HepG2 (cell line): Measurements from ENCODE around the gene NOTO. TPM values are rescaled to one million over a fixed set of nuclear protein-coding genes. Genes with fewer than 3 reads are reported as not detected.
A peak's percentile ranks its signal among the peaks of the same experiment; 100 is the strongest.

Source experiments
- CAMTA2 ChIP-seq: sonication (generic); formaldehyde crosslinking; IDR thresholded peaks from 2 replicates; pipeline ENCODE4 v1.4.0; 2020; ENCODE audit warnings: mild to moderate bottlenecking, missing genetic modification reagents, borderline replicate concordance
- FOXP1 ChIP-seq, 2 experiments: fragments of 450-650 bp in 1 of 2; IDR thresholded peaks; 2 replicates each; pipeline ENCODE4 v1.6.1; 2017 to 2018; ENCODE audit warnings: antibody characterized with exemption in 1 of 2
- GTF3A ChIP-seq: sonication (generic); formaldehyde crosslinking; conservative IDR thresholded peaks from 2 replicates; pipeline ENCODE4 v1.4.0; 2020; ENCODE audit warnings: mild to moderate bottlenecking, missing genetic modification reagents
- HIC2 ChIP-seq: sonication (generic); formaldehyde crosslinking; IDR thresholded peaks from 2 replicates; pipeline ENCODE4 v1.9.0; 2022; ENCODE audit warnings: low read depth, missing genetic modification reagents
- HMG20B ChIP-seq: conservative IDR thresholded peaks from 2 replicates; pipeline ENCODE4 v1.6.1; 2016; ENCODE audit warnings: missing genetic modification reagents, missing compliant biosample characterization
- IRX3 ChIP-seq: sonication (generic); formaldehyde crosslinking; IDR thresholded peaks from 2 replicates; pipeline ENCODE4 v1.8.1; 2023; ENCODE audit warnings: mild to moderate bottlenecking, low read depth, missing genetic modification reagents, borderline replicate concordance
- JUNB ChIP-seq: sonication (generic); formaldehyde crosslinking; IDR thresholded peaks from 2 replicates; pipeline ENCODE4 v1.8.0; 2022; ENCODE audit warnings: missing genetic modification reagents, mild to moderate bottlenecking, borderline replicate concordance
- KLF11 ChIP-seq: IDR thresholded peaks from 2 replicates; pipeline ENCODE4 v1.6.1; 2016; ENCODE audit warnings: missing compliant biosample characterization
- MAFG ChIP-seq: sonication (generic); formaldehyde crosslinking; IDR thresholded peaks from 2 replicates; pipeline ENCODE4 v1.5.1; 2020; ENCODE audit warnings: mild to moderate bottlenecking, missing genetic modification reagents
- ONECUT2 ChIP-seq: sonication (generic); formaldehyde crosslinking; IDR thresholded peaks from 2 replicates; pipeline ENCODE4 v1.4.0; 2020; ENCODE audit warnings: missing genetic modification reagents
- PREB ChIP-seq: sonication (generic); formaldehyde crosslinking; IDR thresholded peaks from 2 replicates; pipeline ENCODE4 v1.4.0; 2020; ENCODE audit warnings: missing genetic modification reagents
- SMARCC2 ChIP-seq: fragments of 450-650 bp; IDR thresholded peaks from 2 replicates; pipeline ENCODE4 v1.6.1; 2017; ENCODE audit warnings: antibody characterized with exemption, mild to moderate bottlenecking
- SP2 ChIP-seq: sonication (generic); formaldehyde crosslinking; IDR thresholded peaks from 2 replicates; pipeline ENCODE4 v1.5.1; 2020; ENCODE audit warnings: mild to moderate bottlenecking, missing genetic modification reagents
- U2AF1 ChIP-seq: fragments of 200-400 bp; formaldehyde crosslinking; optimal IDR thresholded peaks from 2 replicates; pipeline ENCODE3; 2017; ENCODE audit warnings: mild to moderate bottlenecking, low read depth, low read length
- ZBTB14 ChIP-seq: sonication (generic); formaldehyde crosslinking; IDR thresholded peaks from 2 replicates; pipeline ENCODE4 v1.4.0; 2020; ENCODE audit warnings: missing genetic modification reagents
- ZBTB43 ChIP-seq: sonication (generic); formaldehyde crosslinking; conservative IDR thresholded peaks from 2 replicates; pipeline ENCODE4 v1.4.0; 2020; ENCODE audit warnings: missing genetic modification reagents
- ZBTB44 ChIP-seq: sonication (generic); formaldehyde crosslinking; IDR thresholded peaks from 2 replicates; pipeline ENCODE4 v1.4.0; 2020; ENCODE audit warnings: missing genetic modification reagents
- ZIK1 ChIP-seq: sonication (generic); formaldehyde crosslinking; IDR thresholded peaks from 2 replicates; pipeline ENCODE4 v1.5.0; 2020; ENCODE audit warnings: mild to moderate bottlenecking, low read depth, missing genetic modification reagents, borderline replicate concordance
- ZNF34 ChIP-seq: sonication (generic); formaldehyde crosslinking; IDR thresholded peaks from 2 replicates; pipeline ENCODE4 v1.4.0; 2020; ENCODE audit warnings: mild to moderate bottlenecking, missing genetic modification reagents, borderline replicate concordance
- ZNF598 ChIP-seq: sonication (generic); formaldehyde crosslinking; IDR thresholded peaks from 2 replicates; pipeline ENCODE4 v1.5.1; 2020; ENCODE audit warnings: mild to moderate bottlenecking, missing genetic modification reagents, borderline replicate concordance
- ZNF615 ChIP-seq: sonication (generic); formaldehyde crosslinking; IDR thresholded peaks from 2 replicates; pipeline ENCODE4 v1.5.0; 2020; ENCODE audit warnings: mild to moderate bottlenecking, missing genetic modification reagents, borderline replicate concordance
- polyA plus RNA-seq, 8 experiments: library from polyadenylated mRNA; depleted of rRNA in 3 of 8; stranded (reverse) in 7 of 8; unstranded in 1 of 8; fragments of >200 nt; fragmentation: Illumina TruSeq in 4 of 8; extraction: Trizol in 4 of 8; gene quantifications; 2 replicates each; pipeline versions ENCODE4 v1.2.1 to v1.2.3, GENCODE V29; 2011 to 2016; ENCODE audit warnings: low read depth in 4 of 8, missing spikeins in 1 of 8, mixed read lengths in 1 of 8; ENCODE audit not compliant: insufficient read depth in 1 of 8
- total RNA-seq, 5 experiments: library from RNA; depleted of rRNA; stranded (reverse); fragments of >200 nt; fragmentation: Illumina TruSeq; extraction: Trizol; gene quantifications; 2 replicates each; pipeline ENCODE4 v1.2.3, GENCODE V29; 2016; ENCODE audit warnings: low read depth in 1 of 5

NOTO gene
- total and polyA plus RNA-seq, 2 of the 13 experiments (the other 11 are each of a cell fraction or from before 2014, with no cell fraction given), result not detected

- 0 out of 2 replicates have a peak, but pooled peaks have one; percentile 18 for TF ChIP-seq HMG20B (CRISPR knock-in tag)
- no peak; the same call in 1 of the 2 replicates for TF ChIP-seq ZIK1
- no peak for TF ChIP-seq MAFG (CRISPR knock-in tag)
- 0 out of 2 replicates have a peak, but pooled peaks have one; percentile 54 for TF ChIP-seq ZBTB44 (CRISPR knock-in tag)
- no peak for TF ChIP-seq ONECUT2
- TF ChIP-seq ZNF615, result no peak
- peak; percentile 94 for TF ChIP-seq ZBTB14
- no peak for TF ChIP-seq PREB (CRISPR knock-in tag)
- peak; percentile 84 for TF ChIP-seq GTF3A (CRISPR knock-in tag)
- TF ChIP-seq SMARCC2, result no peak
- TF ChIP-seq ZBTB43 (CRISPR knock-in tag), result 0 out of 2 replicates have a peak, but pooled peaks have one; percentile 24
- peak; percentile 35; the same call in 1 of the 2 replicates for TF ChIP-seq HIC2 (CRISPR knock-in tag)
- TF ChIP-seq U2AF1, result no peak
- no peak for TF ChIP-seq ZNF598 (CRISPR knock-in tag)
- TF ChIP-seq ZNF34 (CRISPR knock-in tag), result peak; percentile 85; the same call in 1 of the 2 replicates
- TF ChIP-seq KLF11 (CRISPR knock-in tag), result no peak
- TF ChIP-seq CAMTA2 (CRISPR knock-in tag), result no peak
- no peak for TF ChIP-seq SP2
- TF ChIP-seq IRX3 (CRISPR knock-in tag), result no peak
- no peak for TF ChIP-seq FOXP1 (IDR thresholded peaks at IDR 0.05)
- TF ChIP-seq FOXP1 (CRISPR knock-in tag; IDR thresholded peaks at IDR 0.05), result 0 out of 2 replicates have a peak, but pooled peaks have one; percentile 13
- TF ChIP-seq JUNB (CRISPR knock-in tag), result no peak
Measured at GRCh38 chr2:73176881-73177644, 25.3 kb upstream of the NOTO start (continued).
